ENCODE results near the gene ARF1.

ARF1 gene

GRCh38 chr1:228148196-228148861 is 65.8 kb downstream of the ARF1 start:
- DNase-seq (ENCODE audit: low spot score), result no peak

All from activated CD4-positive, alpha-beta T cell treated with anti-CD3 and anti-CD28 coated beads, Interleukin-2, Interleukin-4, amounts not matched to agents 100 ng/mL and 50 ng/mL, durations not matched to agents 16 hours and 8 hours (primary cell).